ENCODE measurements around the gene TESMIN. TPM values are rescaled to one million over a fixed set of nuclear protein-coding genes. Genes with fewer than 3 reads are reported as not detected.

The TESMIN gene
- total RNA-seq, 1 experiment from 2014 or later: 78.8 TPM

DNA sequence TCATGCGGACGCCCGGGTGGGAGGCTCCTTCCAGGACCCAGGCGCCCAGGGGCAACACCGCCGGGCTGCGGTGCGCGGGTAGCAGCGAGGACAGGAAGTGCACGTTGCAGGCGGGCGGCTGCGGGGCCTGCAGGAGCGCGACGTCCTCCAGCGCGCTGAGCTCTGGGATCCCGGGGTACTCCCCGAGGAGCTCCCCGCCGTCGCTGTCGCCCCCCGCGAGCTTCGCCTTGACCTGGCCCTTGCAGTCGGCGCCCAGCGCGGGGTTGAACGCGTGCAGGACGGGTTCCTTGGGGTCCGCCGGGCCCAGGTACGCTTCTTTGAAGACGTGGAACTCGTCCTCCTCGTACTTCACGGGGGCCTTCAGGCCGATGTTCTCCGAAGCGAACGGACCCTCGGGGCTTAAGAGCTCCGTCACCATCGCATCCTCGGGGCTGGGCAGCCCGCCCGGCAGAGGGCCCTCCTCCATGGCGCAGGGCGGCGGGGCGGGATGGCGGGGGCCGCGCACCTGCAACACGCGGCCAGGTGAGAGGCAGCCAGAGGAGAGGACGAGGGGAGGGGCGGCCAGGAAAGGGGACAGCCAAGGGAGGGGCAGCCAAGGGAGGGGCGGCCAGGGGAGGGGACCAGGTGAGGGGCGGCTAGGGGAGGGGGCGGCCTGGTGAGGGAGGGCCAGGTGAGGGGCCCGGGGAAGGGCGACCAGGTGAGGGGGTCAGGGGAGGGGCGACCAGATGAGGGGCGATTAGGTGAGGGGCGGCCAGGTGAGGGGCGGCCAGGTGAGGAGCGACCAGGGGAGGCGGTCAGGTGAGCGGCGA is 921 bp downstream of the TESMIN start (continued):
- TF ChIP-seq JAZF1 (CRISPR knock-in tag; IDR thresholded peaks at IDR 0.05) (no peak), ZNF532 (CRISPR knock-in tag; IDR thresholded peaks at IDR 0.05; ENCODE audit: borderline replicate concordance) (no peak), PREB (CRISPR knock-in tag; IDR thresholded peaks at IDR 0.05; ENCODE audit: borderline replicate concordance) (0 out of 2 replicates have a peak, but pooled peaks have one; percentile 65), CBFB (CRISPR knock-in tag; IDR thresholded peaks at IDR 0.05; ENCODE audit: low read depth) (no peak), TEAD4 (CRISPR knock-in tag; IDR thresholded peaks at IDR 0.05) (peak; percentile 59; the same call in 1 of the 2 replicates), E2F4 (CRISPR knock-in tag; IDR thresholded peaks at IDR 0.05; ENCODE audit: borderline replicate concordance, low read depth) (peak; percentile 17; the same call in 1 of the 2 replicates), MLX (CRISPR knock-in tag; IDR thresholded peaks at IDR 0.05) (no peak), ZNF512 (CRISPR knock-in tag; IDR thresholded peaks at IDR 0.05; ENCODE audit: borderline replicate concordance) (no peak), GRHL2 (CRISPR knock-in tag; IDR thresholded peaks at IDR 0.05; ENCODE audit: insufficient replicate concordance, severe bottlenecking) (no peak), USF2 (CRISPR knock-in tag; IDR thresholded peaks at IDR 0.05) (no peak), ZNF232 (CRISPR knock-in tag; IDR thresholded peaks at IDR 0.05) (no peak), ZNF263 (CRISPR knock-in tag; IDR thresholded peaks at IDR 0.05; ENCODE audit: low read depth) (peak; percentile 57; the same call in 1 of the 2 replicates)
- TF ChIP-seq, protein P1, sequence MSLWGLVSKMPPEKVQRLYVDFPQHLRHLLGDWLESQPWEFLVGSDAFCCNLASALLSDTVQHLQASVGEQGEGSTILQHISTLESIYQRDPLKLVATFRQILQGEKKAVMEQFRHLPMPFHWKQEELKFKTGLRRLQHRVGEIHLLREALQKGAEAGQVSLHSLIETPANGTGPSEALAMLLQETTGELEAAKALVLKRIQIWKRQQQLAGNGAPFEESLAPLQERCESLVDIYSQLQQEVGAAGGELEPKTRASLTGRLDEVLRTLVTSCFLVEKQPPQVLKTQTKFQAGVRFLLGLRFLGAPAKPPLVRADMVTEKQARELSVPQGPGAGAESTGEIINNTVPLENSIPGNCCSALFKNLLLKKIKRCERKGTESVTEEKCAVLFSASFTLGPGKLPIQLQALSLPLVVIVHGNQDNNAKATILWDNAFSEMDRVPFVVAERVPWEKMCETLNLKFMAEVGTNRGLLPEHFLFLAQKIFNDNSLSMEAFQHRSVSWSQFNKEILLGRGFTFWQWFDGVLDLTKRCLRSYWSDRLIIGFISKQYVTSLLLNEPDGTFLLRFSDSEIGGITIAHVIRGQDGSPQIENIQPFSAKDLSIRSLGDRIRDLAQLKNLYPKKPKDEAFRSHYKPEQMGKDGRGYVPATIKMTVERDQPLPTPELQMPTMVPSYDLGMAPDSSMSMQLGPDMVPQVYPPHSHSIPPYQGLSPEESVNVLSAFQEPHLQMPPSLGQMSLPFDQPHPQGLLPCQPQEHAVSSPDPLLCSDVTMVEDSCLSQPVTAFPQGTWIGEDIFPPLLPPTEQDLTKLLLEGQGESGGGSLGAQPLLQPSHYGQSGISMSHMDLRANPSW (CRISPR knock-in tag; conservative IDR thresholded peaks at IDR 0.05; ENCODE audit: low read depth): 0 out of 2 replicates have a peak, but pooled peaks have one; percentile 38
- TF ChIP-seq, protein P2, sequence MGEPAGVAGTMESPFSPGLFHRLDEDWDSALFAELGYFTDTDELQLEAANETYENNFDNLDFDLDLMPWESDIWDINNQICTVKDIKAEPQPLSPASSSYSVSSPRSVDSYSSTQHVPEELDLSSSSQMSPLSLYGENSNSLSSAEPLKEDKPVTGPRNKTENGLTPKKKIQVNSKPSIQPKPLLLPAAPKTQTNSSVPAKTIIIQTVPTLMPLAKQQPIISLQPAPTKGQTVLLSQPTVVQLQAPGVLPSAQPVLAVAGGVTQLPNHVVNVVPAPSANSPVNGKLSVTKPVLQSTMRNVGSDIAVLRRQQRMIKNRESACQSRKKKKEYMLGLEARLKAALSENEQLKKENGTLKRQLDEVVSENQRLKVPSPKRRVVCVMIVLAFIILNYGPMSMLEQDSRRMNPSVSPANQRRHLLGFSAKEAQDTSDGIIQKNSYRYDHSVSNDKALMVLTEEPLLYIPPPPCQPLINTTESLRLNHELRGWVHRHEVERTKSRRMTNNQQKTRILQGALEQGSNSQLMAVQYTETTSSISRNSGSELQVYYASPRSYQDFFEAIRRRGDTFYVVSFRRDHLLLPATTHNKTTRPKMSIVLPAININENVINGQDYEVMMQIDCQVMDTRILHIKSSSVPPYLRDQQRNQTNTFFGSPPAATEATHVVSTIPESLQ (CRISPR knock-in tag; IDR thresholded peaks at IDR 0.05): no peak
- TF ChIP-seq, protein P3, sequence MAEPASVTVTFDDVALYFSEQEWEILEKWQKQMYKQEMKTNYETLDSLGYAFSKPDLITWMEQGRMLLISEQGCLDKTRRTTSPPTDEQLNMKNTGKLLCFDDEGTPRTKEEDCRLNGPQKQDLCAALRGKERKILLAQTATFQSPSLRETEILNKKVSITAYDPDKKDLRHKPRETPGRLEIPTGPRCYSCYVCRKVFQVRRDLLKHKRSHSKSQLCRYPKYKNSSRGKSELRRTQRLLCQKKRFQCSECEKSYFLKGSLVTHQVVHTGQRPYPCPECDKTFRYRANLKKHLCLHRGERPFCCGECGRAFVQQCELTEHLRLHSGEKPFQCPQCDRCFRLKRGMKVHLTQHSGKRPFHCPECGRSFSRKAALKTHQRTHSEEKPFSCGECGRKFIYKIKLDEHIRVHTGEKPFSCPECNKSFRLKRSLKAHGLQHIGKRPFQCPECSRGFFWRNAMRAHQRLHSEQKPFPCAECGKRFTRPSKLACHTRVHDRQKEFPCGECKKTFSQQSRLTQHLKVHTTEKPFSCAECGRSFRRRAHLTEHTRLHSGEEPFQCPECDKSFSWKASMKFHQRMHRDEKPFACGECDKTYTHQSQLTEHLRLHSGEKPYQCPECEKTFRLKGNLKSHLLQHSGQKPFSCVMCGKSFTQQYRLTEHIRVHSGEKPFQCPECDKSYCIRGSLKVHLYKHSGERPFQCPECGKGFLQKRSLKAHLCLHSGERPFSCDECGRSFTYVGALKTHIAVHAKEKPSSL (CRISPR knock-in tag; conservative IDR thresholded peaks at IDR 0.05): no peak
- TF ChIP-seq, protein P4, sequence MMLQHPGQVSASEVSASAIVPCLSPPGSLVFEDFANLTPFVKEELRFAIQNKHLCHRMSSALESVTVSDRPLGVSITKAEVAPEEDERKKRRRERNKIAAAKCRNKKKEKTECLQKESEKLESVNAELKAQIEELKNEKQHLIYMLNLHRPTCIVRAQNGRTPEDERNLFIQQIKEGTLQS (CRISPR knock-in tag; conservative IDR thresholded peaks at IDR 0.05): no peak
